Measurements from ENCODE around the gene SPIRE1.
"Not testable (repeated sequence)": the region's sequence is repeated elsewhere in the genome, so short reads cannot be mapped to it uniquely, and the experiment has no call there.

The SPIRE1 gene

DNA sequence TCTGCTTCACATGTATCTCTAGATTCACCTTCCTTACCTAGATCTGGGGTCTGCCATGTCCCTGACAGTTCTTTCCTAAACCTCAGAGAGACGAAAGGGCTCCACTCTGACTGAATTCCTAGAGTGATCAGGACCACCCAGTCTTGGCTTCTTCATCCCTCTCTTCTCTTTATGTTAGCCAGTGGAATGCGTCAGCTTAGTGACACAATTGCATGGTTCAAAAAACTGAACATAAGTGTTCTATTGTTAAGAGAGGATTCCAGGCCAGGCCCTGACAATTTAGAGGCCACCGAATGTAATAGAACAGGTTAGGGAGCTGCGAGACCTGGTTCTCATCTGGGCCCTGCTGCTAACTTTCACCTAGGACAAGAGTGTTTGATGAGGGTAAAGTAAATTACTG lies 240.2 kb downstream of the SPIRE1 start:
- DNase-seq (ENCODE audit: low read depth in 2 of 2), result no peak

DNA sequence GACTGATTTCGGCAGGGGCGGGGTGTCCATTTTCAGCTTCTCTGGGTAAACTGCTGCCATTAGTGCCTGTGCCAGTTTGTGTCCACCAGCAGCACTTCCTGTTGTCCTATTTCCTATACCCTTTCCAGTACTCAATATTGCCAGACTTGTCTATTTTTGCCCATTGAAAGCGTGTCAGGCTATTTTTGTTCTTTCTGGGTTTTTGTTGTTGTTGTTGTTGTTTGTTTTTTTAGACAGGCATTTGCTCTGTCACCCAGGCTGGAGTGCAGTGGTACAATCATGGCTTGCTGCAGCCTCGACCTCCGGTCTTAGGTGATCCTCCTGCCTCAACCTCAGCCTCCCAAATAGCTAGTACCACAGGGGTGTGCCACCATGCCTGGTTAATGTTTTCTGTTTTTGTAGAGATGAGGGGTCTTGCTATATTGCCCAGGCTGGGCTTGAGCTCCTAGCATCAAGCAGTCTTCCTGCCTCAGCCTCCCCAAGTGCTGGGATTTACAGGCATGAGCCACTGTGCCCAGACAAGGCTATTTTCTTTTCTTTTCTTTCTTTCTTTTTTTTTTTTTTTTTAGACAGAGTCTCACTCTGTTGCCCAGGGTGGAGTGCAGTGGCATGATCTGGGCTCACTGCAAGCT lies 241.7 kb downstream of the SPIRE1 start:
- no peak for DNase-seq (ENCODE audit: low read depth in 2 of 2)

DNA sequence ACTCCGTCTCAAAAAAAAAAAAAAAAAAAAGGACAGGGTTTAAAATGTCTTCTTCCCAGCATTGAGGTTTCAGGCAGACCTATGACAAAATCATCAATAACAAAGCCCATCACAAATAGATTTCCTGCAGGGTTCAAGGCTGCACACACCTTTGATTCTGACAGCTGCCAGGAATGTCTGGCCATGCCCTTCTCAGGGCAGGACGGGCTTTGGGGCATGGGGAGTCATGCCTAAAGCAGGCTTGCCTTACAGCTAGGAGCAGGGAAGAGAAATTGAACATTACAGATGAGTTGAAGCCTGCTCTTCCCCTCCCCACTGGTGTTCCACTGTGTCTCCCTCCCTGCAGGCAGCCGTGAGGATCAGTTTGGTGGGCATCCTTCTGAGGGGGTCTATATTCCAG lies 246.5 kb downstream of the SPIRE1 start:
- no peak for DNase-seq (ENCODE audit: low read depth in 2 of 2)

DNA sequence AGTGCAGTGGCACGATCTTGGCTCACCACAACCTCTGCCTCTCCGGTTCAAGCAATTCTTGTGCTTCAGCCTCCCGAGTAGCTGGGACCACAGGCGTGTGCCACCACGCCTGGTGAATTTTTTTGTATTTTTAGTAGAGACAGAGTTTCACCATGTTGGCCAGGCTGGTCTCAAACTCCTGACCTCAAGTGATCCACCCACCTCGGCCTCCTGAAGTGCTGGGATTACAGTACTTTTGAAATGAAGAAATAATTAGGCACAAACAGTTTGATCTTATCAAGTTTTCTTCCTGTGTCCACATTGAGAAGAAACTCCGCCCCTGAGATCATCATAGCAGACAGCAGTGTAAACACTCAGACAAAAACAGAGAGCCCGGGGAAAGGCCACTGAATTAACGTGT lies 247.2 kb downstream of the SPIRE1 start:
- DNase-seq (ENCODE audit: low read depth in 2 of 2), result not testable (repeated sequence)

DNA sequence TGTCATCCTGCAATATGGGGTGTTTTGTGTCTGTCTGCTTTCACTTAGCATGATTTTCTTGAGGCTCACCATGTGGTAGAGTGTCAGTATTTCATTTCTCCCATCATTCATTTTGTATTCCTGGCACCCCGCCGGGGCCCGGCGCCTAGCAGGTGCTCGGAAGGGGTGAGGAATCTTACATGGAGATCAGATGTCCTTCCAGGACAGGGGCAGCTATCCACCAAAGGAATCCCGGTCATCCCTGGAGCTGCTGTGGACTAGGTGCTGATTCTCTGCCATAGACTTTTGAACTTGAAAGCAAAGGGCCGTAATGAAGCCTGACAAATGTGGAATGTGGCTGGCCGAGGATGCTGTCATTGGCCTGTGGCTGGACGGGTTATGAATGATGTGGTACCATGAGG lies 247.8 kb downstream of the SPIRE1 start:
- DNase-seq (ENCODE audit: low read depth in 2 of 2), result no peak

- DNase-seq (ENCODE audit: low read depth in 2 of 2), result no peak
Observed at GRCh38 chr18:12409469-12409868, 248.4 kb downstream of the SPIRE1 start.

DNA sequence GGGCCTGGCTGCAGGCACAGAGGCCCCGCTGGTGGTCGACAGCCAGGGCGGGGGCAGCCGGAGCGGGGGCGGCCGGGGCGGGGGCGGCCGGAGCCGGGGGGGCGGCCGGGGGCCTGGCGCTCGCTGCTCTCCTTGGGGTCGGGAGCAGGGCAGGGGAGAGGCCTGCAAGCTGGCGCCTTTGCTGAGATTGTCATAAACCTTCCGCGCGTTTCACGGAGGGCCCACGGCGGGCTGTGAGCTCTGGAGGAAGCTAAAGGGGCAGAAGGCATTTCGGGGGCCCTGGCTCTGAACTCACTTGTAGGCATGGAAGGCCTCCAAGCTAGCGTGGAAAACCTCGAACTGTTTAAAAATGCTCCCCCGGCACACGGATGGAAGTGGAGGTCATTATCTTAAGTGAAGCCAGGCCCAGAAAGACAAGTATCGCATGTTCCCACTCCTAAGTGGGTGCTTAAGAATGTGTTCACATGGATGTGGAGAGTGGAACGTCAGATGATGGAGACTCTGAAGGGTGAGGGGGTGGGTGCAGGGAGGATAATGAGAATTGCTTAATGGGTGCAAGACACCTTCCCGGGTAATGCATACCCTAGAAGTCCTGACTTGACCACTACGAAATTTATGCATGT lies 249.5 kb downstream of the SPIRE1 start:
- DNase-seq (ENCODE audit: low read depth in 2 of 2), result no peak

DNA sequence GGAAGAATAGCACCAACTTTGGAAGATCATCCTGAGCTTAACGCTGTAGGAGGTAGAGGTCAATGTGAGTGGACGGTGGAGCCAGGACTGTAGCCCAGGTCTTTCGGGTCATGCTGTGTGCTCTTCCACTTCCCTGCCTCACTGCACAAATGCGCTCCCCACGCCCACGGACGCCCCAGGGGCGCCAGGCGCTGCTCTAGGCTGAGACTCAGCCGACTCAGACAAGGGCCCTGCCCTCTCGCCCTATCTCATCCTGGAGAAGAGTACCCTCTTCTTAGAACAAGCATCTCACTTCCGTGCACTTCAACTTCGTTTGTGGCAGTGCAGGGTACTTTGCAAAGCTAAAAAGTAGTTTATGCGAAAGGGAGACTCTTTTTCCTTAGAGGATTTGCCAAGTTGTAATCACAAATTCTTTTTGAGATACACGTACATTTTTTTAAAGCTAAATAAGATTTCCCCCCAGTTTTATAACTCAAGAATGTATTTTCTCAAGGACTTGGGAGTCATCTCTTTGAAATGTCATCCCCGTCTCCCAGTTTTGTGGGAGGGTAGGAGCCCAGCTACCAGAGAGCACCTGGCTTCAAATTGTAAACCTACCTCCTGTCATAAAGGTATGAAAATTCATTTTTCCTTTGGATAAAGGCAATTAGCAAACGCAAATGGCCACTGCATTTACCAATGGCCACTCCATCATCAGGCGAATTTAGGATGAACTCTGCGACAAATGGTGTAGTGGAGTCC lies 251.4 kb downstream of the SPIRE1 start:
- DNase-seq (ENCODE audit: low read depth in 2 of 2), result no peak

- no peak for DNase-seq (ENCODE audit: low read depth in 2 of 2)
Observed at GRCh38 chr18:12405066-12405465, 252.8 kb downstream of the SPIRE1 start.

GRCh38 chr18:12403601-12404506 lies 254.1 kb downstream of the SPIRE1 start:
- DNase-seq (ENCODE audit: low read depth in 2 of 2), result peak; percentile 76 to 78

DNA sequence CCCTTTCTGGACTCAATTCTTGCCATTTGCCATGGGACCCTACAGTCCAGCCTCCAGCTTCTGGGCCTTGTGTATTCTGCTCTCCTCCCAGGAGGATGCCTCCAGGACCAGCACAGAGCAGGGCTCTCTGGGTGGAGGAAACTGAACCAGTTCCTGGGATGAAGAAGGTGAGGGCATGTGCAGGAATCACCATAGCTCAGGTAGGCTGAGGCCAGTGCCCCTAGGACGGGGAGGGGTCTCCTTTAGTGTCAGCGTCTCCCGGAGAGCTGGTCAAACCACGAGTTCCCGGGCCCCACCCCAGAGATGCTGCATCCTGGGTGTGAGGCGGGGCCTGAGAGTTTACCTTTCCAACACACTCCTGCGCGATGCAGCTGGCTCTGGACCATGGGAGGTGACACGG lies 256.0 kb downstream of the SPIRE1 start:
- no peak for DNase-seq (ENCODE audit: low read depth in 2 of 2)

DNA sequence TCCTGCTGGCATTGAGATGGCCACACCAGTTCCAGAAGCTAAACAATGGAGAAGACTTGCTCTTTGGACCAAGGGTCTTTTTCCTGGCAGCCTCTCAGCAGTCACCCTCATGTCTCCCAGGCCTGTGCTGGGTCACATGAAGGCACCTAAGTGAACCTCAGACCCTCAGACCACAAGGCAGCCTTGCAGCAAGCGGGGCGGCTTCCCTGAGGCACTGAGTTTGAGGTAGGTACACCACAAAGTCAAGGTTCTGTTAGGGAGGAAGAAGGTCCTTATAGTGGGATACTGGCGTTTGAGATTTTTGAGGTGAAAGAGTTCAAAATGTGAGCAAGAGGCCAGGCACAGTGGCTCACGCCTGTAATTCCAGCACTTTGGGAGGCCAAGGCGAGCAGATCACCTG lies 258.7 kb downstream of the SPIRE1 start:
- no peak for DNase-seq (ENCODE audit: low read depth in 2 of 2)

DNA sequence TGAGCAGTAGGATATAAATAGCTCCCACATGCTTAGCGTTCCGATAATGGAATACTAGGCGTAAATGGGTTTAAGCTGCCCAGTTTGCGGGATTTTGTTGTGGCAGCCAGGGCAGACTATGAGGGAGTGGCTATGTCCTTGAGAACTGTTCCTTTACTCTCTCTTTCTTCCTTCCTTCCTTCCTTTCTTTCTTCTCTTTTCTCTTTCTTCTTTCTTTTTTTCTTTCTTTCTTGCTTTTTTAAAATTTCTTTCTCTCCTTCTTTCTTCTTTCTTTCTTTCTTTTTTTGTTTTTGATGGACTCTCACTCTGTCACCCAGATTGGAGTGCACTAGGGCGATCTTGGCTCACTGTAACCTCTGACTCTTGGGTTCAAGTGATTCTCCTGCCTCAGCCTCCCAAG lies 259.3 kb downstream of the SPIRE1 start:
- no peak for DNase-seq (ENCODE audit: low read depth in 2 of 2)

GRCh38 chr18:12397793-12398192 lies 260.1 kb downstream of the SPIRE1 start:
- DNase-seq (ENCODE audit: low read depth in 2 of 2), result no peak

GRCh38 chr18:12397254-12397653 lies 260.7 kb downstream of the SPIRE1 start:
- DNase-seq (ENCODE audit: low read depth in 2 of 2), result no peak
